HK-2 (cell line): ENCODE measurements around the gene SREBF1.

ENCODE experiments used
- DNase-seq: peaks from one replicate; pipeline ENCODE4 v3.0.0-alpha.2; 2018; ENCODE audit not compliant: unreplicated experiment

Gene SREBF1

GRCh38 chr17:17795946-17796786, 40.6 kb downstream of the SREBF1 start:
- DNase-seq: no peak

GRCh38 chr17:17795296-17795695, 41.5 kb downstream of the SREBF1 start:
- no peak for DNase-seq

GRCh38 chr17:17794382-17794781, 42.4 kb downstream of the SREBF1 start:
- no peak for DNase-seq

- DNase-seq: no peak
Observed at GRCh38 chr17:17793378-17794214, 43.2 kb downstream of the SREBF1 start.

- peak; percentile 47 for DNase-seq
Observed at GRCh38 chr17:17792551-17793377, 44.0 kb downstream of the SREBF1 start.

GRCh38 chr17:17792037-17792550, 44.7 kb downstream of the SREBF1 start:
- DNase-seq: no peak

GRCh38 chr17:17790637-17791464, 45.9 kb downstream of the SREBF1 start:
- DNase-seq: no peak

- no peak for DNase-seq
Observed at GRCh38 chr17:17789828-17790636, 46.8 kb downstream of the SREBF1 start.

- DNase-seq: no peak
Observed at GRCh38 chr17:17789410-17789809, 47.4 kb downstream of the SREBF1 start.

- DNase-seq: no peak
Observed at GRCh38 chr17:17788967-17789366, 47.8 kb downstream of the SREBF1 start.

- no peak for DNase-seq
Observed at GRCh38 chr17:17787568-17787967, 49.2 kb downstream of the SREBF1 start.

GRCh38 chr17:17786998-17787397, 49.8 kb downstream of the SREBF1 start:
- DNase-seq: no peak

- no peak for DNase-seq
Observed at GRCh38 chr17:17785407-17785806, 51.4 kb downstream of the SREBF1 start.

- DNase-seq: no peak
Observed at GRCh38 chr17:17784657-17785267, 52.0 kb downstream of the SREBF1 start.

GRCh38 chr17:17783825-17784656, 52.7 kb downstream of the SREBF1 start:
- DNase-seq: no peak

GRCh38 chr17:17783116-17783824, 53.5 kb downstream of the SREBF1 start:
- no peak for DNase-seq

GRCh38 chr17:17782523-17783115, 54.2 kb downstream of the SREBF1 start:
- no peak for DNase-seq
